ENCODE data around the gene BCO1.

- TF ChIP-seq POLR2A (IDR thresholded peaks at IDR 0.05) (no peak), CTCF (IDR thresholded peaks at IDR 0.05) (no peak)
These were observed 34.9 kb downstream of the BCO1 start for GRCh38 chr16:81273223-81273950.

Data from heart left ventricle (tissue), 13 donors.